Activated CD4-positive, alpha-beta T cell treated with anti-CD3 and anti-CD28 coated beads, Interleukin-2, Interleukin-4, amounts not matched to agents 100 ng/mL and 50 ng/mL, durations not matched to agents 16 hours and 8 hours (primary cell): Measurements from ENCODE around the gene GLIPR2.

Experiments used
- DNase-seq: peaks from one replicate; pipeline ENCODE4 v3.0.0-alpha.2; 2020; ENCODE audit warnings: low spot score

The GLIPR2 gene

GRCh38 chr9:36194326-36195000 is 57.9 kb downstream of the GLIPR2 start:
- no peak for DNase-seq

- DNase-seq, result no peak
Observed at GRCh38 chr9:36204906-36205547, 68.5 kb downstream of the GLIPR2 start.

- no peak for DNase-seq
Observed at GRCh38 chr9:36207016-36207415, 70.5 kb downstream of the GLIPR2 start.

- DNase-seq, result peak; percentile 35
Observed at GRCh38 chr9:36207546-36208012, 71.0 kb downstream of the GLIPR2 start.

GRCh38 chr9:36208521-36209253 is 72.2 kb downstream of the GLIPR2 start:
- no peak for DNase-seq

- no peak for DNase-seq
Observed at GRCh38 chr9:36210722-36211121, 74.2 kb downstream of the GLIPR2 start.

GRCh38 chr9:36211510-36211909 is 75.0 kb downstream of the GLIPR2 start:
- no peak for DNase-seq

- DNase-seq, result no peak
Observed at GRCh38 chr9:36213387-36213786, 76.9 kb downstream of the GLIPR2 start.
